Left renal pelvis (tissue), 4 donors: ENCODE data around the gene MLF2. TPM values are rescaled to one million over a fixed set of nuclear protein-coding genes. Genes with fewer than 3 reads are reported as not detected.

ENCODE experiments used
- DNase-seq, 4 donors: peaks; one replicate each; pipeline ENCODE4 v3.0.0-alpha.2; 2013; ENCODE audit warnings: low read depth in 4 of 4, low spot score in 3 of 4
- polyA plus RNA-seq, 4 donors: library from polyadenylated mRNA; unstranded; fragments of 120-200 nt; gene quantifications; one replicate each; pipeline ENCODE4 v1.2.1, GENCODE V29; 2013; ENCODE audit not compliant: insufficient read length in 4 of 4

MLF2 gene
- 100 to 1,000 TPM; 156 to 226 (median 194) TPM for polyA plus RNA-seq

DNA sequence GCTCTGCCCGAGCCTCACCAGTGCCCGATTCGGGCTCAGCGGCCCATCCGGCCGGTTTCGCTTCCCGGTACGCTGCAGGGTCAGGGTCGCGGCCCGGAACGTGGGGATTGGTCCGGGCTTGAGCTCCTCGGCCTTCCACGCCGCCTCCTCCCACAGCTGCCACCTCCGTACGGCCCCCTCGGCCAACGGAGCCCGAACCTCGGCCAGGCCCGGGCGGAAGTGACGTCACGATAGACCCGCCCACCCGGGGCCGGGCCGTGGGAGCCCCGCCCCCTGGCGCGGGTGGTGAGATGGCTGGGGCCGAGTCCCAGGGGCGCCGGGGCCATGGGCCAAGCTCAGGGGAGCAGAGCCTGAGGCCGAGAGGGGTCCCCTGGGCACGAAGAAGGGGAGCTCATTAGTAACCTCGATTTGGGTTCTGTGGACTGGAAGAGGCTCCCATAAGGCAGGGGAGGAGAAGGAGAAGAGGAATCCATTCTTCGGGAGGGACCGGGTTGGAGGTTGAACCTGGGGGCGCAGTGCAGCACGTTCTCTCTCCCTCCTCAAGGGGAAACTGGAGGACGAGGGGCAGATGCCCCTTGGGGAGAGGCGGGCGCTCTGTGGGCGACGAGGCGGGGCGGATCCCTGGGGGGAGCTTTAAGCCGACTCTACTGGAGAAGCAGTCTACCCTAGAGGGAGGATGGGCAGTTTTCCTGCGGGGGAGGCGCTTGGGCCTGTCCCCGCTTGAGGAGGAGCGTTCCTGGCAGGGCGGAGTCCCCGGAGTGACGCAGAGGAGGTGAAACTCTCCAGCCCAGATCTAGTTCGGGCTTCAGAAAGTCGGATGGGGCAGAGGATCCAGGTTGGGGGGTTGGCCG, at the start of gene MLF2:
Gene MLF2 (minus strand): TSS at position 221 of the 851 bp plus-strand sequence. CDS start 807 bp downstream, outside the sequence.
- DNase-seq = peak; percentile 95 to 97 (median 96)

DNA sequence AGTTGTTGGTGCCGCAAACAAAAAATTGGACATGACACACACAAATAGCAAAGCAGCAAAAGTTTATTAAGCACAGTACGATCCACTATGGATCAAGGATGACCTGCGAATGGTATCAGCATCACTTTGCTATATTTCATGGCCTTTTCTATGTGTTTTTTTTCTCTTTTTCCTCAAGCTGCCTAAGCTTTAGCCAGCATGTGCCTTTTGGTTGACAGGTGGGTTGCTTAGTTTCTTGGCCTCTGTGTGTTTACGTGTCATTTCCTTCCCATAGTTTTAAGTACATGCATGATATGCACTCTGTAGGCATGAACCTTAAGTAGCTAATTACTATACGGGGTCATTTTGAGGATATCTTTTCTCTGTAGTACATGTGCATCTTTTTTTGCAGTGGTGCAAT, 46.2 kb upstream of the MLF2 start:
- no peak for DNase-seq

- no peak for DNase-seq
Measured at GRCh38 chr12:6796576-6796975, 43.6 kb upstream of the MLF2 start.

DNA sequence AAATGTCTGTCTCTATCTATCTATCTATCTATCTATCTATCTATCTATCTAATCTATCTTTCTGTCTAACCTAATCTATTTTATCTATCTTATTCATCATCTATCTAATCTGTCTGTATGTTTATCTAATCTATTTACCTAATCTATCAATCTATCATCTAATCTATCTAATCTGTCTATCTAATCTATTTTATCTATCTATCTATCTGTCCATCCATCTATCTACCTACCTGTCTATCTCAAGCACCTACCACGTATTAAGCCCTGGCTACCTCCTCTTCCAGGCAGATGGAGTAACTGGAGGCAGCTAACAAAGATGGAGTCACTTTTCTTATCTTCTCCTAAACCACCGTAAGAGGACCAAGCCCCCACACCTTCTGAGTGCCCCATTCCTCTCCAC, 42.1 kb upstream of the MLF2 start:
- DNase-seq = no peak

- DNase-seq = peak in 1 of 4 donors; percentile 47
Measured at GRCh38 chr12:6792522-6793201, 39.7 kb upstream of the MLF2 start.

DNA sequence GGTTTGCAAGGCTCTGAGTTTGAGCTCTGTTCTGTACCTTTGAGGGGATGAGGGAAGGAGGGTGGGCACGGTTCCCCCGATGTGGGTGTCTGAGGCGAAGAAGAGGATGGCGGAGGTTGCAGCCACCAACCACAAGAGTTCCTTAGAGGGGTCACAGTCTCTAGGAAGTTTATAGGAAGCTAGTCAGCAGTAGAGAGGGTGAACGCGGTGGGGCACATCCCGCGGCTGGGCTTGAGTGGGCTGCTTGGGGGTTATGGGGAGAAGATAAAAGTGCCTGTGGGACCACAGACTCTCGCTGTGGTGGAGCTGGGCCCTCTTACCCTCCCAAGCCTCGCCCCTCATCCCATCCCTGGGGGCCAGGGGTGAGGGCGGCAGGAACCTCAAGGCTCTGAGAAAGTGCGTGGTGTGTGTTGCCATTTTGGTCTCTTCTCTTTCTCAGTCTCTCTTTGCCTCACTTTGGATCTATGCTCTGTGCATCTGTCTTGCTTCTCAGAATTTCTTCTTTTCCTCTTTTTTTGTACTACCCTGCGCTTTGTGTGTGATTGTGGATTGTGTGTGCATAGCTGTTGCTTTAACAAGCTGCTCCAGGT, 39.1 kb upstream of the MLF2 start:
- no peak for DNase-seq

DNA sequence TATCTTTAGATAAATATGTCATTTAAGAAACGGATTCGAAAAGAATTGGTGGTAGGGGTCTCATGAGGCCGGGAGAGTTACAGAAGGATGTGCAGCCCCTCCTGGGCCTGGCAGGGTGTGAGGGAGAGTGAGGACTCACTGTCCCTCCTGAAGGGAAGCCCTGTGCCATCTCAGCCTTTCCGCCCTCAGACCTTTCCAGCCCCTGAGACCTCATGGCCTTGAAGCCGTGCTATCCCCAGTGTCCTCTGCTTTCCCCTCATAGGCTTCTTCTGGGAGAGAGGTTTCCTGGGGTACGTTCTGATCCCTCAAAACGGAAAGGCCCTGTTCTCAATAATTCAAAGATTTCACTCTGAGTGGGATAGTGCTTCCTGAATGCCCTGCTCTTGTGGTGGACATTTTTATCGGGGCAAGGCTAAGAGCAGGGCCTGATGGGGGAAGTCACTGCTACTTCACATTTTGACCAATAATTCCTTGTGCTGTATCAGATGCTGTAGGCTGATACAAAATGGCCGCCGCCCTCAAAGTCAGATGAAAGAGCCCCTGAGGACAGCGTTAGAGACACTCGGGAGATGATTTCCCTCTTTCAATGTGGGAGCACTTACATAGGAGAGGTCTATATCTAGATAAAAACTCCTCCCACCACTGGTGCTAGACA, 37.7 kb upstream of the MLF2 start:
- no peak for DNase-seq

GRCh38 chr12:6788972-6789924, 36.3 kb upstream of the MLF2 start, which contains the start of gene CD4:
TSS of gene CD4 (plus strand) at chr12:6789528. CDS start at chr12:6800139, 10,611 bp downstream.
- no peak for DNase-seq

- no peak for DNase-seq
Measured at GRCh38 chr12:6787309-6787708, 34.4 kb upstream of the MLF2 start.

- no peak for DNase-seq
Measured at GRCh38 chr12:6786416-6787094, 33.6 kb upstream of the MLF2 start.

GRCh38 chr12:6784761-6785160, 31.8 kb upstream of the MLF2 start:
- no peak for DNase-seq

GRCh38 chr12:6784296-6784695, 31.4 kb upstream of the MLF2 start:
- no peak for DNase-seq

GRCh38 chr12:6783828-6784227, 30.9 kb upstream of the MLF2 start:
- DNase-seq = no peak

DNA sequence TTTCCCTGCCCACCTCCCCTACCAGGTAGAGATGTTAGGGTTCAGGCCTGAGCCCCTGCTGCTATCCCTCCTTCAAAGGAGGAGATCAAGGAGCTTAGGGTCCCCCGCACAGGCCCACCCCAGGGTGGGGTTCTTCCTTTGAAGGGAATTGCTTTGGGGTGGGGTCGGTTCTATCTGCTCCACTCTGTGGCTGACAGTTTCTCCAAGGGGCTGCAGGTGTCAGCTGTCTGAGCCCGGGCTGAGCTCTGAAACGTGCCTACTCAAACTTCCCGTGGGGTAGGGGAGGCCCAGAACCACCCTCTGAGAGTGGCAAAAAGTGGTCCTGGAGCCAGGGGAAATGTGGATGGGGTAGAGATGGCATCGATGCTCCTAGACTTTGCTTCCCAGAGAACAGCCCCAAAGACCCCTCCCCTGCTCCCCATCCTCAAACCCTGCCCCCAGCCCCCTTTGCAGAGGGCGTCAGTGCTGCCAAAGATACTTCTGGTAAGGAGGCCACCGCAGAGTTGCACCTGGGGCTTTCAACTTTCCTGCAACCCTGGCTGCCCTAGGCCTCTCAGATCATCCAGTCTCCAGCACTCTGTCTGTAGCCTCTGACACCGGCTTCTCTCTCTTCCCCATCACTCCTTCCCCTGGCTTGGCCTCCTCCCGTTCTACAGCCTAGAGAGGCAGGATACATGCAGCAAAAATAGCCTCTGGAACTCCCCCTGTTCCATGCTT, 30.1 kb upstream of the MLF2 start:
- no peak for DNase-seq

DNA sequence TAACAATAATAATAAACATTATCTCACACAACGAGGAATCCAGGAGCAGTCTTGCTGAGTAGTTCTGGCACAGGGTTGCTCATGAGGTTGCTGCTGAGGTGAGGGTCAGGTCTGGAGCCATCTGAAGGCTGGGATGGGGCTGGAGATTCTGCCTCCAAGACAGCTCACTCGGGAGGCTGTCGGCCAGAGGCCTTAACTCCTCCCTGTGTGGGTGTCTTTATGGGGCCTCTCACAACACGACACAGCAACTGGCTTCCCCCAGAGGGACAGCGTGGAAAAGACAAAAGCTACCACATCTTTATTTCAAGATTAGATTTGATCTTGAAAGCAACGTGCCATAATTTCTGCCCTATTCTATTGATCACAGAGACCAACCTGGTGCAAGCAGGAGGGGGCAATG, 29.2 kb upstream of the MLF2 start:
- no peak for DNase-seq

GRCh38 chr12:6780573-6780972, 27.6 kb upstream of the MLF2 start:
- DNase-seq = no peak

DNA sequence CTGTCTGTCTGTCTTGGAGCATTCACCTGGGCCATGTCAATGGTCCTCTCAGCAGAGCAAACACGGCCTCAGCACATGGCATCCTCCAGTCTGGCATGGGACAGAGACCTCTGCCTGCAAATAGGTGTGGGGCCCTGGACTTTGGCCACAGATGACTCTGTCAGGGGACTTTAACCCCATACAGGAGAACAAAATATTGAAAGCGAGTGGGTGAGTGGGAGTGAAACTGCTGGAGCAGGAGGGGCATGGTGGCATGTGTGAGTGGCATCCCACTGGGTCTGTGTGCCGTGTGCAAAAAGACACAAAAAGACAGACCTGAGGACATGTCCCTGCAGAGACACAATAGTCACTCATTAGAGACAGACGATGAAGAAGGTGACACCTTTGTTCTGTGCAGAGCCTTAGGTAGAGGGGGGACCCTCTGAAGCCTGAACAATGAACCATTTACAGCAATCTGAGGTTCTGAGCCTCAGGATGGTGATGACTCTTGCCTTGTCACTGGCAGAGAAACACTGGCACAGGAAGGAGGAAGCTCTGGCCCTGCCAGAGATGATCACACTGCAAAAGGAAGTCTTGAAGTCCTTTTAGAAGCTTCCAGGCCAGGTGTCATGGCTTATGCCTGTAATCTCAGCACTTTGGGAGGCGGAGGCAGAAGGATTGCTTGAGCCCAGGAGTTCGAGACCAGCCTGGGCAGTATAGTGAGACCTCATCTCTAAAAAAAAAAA, 26.9 kb upstream of the MLF2 start:
- DNase-seq = no peak
